M059J (cell line): Measurements from ENCODE around the gene RFPL2. TPM values are rescaled to one million over a fixed set of nuclear protein-coding genes. Genes with fewer than 3 reads are reported as not detected.

ENCODE experiments used
- DNase-seq: peaks from one replicate; pipeline ENCODE4 v3.0.0-alpha.2; 2012; ENCODE audit warnings: low read depth
- total RNA-seq: library from RNA; depleted of rRNA; stranded (reverse); fragments of >200 nt; shearing (Covaris generic); gene quantifications from 2 replicates; pipeline ENCODE4 v1.2.3, GENCODE V29; 2014; rRNA removed

Gene RFPL2
- not detected in 2 replicates for total RNA-seq

- DNase-seq, result no peak
Observed at GRCh38 chr22:32204856-32205722, at the start of gene RFPL2. TSS of gene RFPL2 (minus strand) at chr22:32205073. CDS start at chr22:32202451, 2,622 bp downstream.

GRCh38 chr22:32249231-32249630 is 44.4 kb upstream of the RFPL2 start:
- no peak for DNase-seq

- no peak for DNase-seq
Observed at GRCh38 chr22:32248276-32248675, 43.4 kb upstream of the RFPL2 start.

- DNase-seq, result no peak
Observed at GRCh38 chr22:32246166-32246565, 41.3 kb upstream of the RFPL2 start.

GRCh38 chr22:32245042-32245441 is 40.2 kb upstream of the RFPL2 start:
- no peak for DNase-seq

GRCh38 chr22:32244547-32244946 is 39.7 kb upstream of the RFPL2 start:
- no peak for DNase-seq

GRCh38 chr22:32240461-32240860 is 35.6 kb upstream of the RFPL2 start:
- DNase-seq, result no peak

- DNase-seq, result no peak
Observed at GRCh38 chr22:32237906-32238305, 33.0 kb upstream of the RFPL2 start.

- no peak for DNase-seq
Observed at GRCh38 chr22:32236970-32237369, 32.1 kb upstream of the RFPL2 start.

- no peak for DNase-seq
Observed at GRCh38 chr22:32233091-32233490, 28.2 kb upstream of the RFPL2 start.

- DNase-seq, result no peak
Observed at GRCh38 chr22:32232191-32232830, 27.4 kb upstream of the RFPL2 start.

- no peak for DNase-seq
Observed at GRCh38 chr22:32226326-32227104, 21.6 kb upstream of the RFPL2 start.

GRCh38 chr22:32222991-32223390 is 18.1 kb upstream of the RFPL2 start:
- DNase-seq, result no peak

GRCh38 chr22:32219026-32219425 is 14.2 kb upstream of the RFPL2 start:
- DNase-seq, result no peak

- peak; percentile 17 for DNase-seq
Observed at GRCh38 chr22:32218470-32218869, 13.6 kb upstream of the RFPL2 start.

GRCh38 chr22:32217465-32217864 is 12.6 kb upstream of the RFPL2 start:
- DNase-seq, result peak; percentile 29

- DNase-seq, result no peak
Observed at GRCh38 chr22:32216911-32217310, 12.0 kb upstream of the RFPL2 start.

- no peak for DNase-seq
Observed at GRCh38 chr22:32211011-32211410, 6.1 kb upstream of the RFPL2 start.

GRCh38 chr22:32208681-32209080 is 3.8 kb upstream of the RFPL2 start:
- no peak for DNase-seq

- no peak for DNase-seq
Observed at GRCh38 chr22:32207971-32208480, 3.2 kb upstream of the RFPL2 start.

GRCh38 chr22:32206774-32207758 is 2.2 kb upstream of the RFPL2 start:
- DNase-seq, result peak; percentile 35
